ENCODE data around the gene TRMO. TPM values are rescaled to one million over a fixed set of nuclear protein-coding genes. Genes with fewer than 3 reads are reported as not detected.

TRMO gene
- total RNA-seq, 1 experiment from 2014 or later, result 21.8 TPM

DNA sequence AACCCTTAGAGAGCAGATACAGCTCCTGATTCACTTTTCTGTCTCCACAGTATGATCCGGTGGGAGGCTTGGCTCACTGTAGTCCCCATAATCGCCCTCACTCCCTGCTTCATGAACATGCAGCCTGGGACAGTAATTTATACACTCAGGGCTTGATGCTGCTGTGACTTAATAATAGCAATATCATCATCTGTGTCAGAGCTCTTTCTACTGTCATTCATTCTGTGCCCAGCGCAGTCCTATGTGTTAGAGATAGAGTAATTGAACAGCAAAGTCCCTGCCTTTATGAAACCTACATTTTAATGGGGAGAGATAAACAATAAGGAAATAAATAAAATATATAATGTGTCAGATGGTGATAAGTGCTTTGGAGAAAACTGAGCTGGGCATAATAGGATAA lies 18.4 kb upstream of the TRMO start:
- DNase-seq (ENCODE audit: extremely low read depth, low read depth), result no peak

GRCh38 chr9:97940233-97940632 lies 17.9 kb upstream of the TRMO start:
- no peak for DNase-seq (ENCODE audit: extremely low read depth, low read depth)

DNA sequence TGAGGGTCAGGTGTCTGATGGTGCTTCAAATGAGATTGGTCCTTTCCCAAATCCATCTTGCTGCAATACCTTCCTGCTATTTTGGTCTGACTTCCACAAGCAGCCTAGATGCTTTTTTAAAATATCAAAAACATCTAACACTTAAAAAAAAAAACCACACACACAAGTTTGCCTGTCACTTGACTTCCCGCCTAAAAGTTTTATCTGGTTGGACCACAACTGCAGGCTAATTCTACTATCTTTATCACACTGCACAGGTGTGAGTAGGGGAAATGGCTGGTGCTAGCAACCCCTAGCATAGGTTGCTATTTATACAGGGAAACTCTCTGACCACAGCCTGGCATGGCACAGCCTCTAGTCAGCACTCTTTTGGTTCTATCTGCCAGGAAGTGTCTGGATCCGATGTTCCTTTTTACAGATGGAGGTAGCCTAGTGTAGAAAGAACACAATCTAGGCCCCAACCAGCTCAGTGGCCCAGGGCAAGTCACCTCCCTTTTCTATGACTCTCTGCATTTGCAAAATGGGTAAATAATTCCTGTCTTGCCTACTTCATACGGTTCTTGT lies 15.9 kb upstream of the TRMO start, which contains the start of gene HEMGN:
HEMGN (minus strand) TSS at position 92 of the 564 bp plus-strand sequence; CDS start at position 56, 36 bp downstream.
- no peak for DNase-seq (ENCODE audit: extremely low read depth, low read depth)

DNA sequence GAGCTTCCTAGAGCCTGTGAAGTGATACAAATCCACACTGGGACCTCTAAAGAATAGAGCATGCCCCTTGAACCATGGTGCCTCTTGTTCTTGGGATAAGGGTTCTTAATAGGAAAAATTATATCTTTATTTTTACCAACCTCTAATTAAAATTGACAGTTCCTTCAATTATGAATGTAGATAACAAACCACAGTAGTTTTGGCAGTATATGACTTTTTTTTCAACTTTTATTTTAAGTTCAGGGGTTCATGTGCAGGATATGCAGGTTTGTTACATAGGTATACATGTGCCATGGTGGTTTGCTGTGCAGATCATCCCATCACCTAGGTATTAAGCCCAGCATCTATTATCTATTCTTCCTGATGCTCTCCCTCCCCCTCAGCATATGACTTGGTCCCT lies 14.7 kb upstream of the TRMO start:
- no peak for DNase-seq (ENCODE audit: extremely low read depth, low read depth)

DNA sequence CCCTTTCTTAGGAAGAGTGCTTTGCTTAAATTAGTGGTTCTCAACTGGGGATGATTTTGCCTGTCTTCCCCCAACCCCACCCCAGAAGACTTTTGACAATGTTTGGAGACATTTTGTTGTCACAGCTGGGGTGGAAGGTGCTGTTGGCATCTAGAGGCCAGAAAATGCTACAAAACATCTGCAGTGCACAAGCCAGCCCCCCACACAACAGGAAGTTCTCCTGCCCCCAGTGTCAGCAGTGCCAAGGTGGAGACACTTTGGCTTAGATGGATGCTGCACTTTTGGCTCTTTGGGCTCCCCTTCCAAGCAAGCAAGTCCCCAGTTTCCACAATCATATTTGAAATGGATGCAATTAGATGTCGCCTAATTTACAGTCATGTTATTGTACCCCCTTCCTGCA lies 13.0 kb upstream of the TRMO start:
- no peak for DNase-seq (ENCODE audit: extremely low read depth, low read depth)

- no peak for DNase-seq (ENCODE audit: extremely low read depth, low read depth)
These were observed 12.2 kb upstream of the TRMO start for GRCh38 chr9:97934321-97935115.

DNA sequence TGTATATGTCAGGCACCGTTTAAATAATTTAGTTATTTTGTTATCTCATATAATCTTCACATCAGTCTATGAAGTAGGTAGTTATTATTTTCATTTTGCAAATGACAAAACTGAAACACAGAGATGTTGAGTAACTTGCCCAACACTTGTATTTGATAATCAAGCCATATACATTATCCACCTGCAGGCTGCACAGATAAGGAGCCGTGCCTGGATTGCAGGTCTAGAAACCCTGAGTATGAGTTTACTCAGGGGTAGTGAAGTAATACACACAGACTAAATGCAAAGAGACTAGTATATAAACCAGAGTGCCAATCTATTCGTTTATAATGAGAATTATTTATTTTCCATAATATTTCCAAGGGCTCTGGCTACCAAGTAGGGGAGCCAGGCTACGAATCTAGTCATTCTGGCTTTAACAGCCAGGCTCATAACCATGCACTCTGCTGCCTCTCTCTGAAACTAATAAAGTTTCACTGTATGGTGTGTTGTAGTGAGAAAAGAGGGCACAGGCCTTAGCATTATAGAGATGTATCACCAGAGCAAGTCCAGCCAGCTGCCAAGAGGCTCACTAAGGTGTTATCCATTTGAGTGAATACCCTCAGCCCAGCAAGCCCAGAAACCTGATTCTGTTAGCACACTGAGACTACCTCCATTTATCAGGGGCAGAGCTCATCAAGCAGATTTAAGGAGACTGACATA lies 11.1 kb upstream of the TRMO start:
- DNase-seq (ENCODE audit: extremely low read depth, low read depth), result no peak

- DNase-seq (ENCODE audit: extremely low read depth, low read depth), result no peak
These were observed 8.7 kb upstream of the TRMO start for GRCh38 chr9:97930972-97931371.

DNA sequence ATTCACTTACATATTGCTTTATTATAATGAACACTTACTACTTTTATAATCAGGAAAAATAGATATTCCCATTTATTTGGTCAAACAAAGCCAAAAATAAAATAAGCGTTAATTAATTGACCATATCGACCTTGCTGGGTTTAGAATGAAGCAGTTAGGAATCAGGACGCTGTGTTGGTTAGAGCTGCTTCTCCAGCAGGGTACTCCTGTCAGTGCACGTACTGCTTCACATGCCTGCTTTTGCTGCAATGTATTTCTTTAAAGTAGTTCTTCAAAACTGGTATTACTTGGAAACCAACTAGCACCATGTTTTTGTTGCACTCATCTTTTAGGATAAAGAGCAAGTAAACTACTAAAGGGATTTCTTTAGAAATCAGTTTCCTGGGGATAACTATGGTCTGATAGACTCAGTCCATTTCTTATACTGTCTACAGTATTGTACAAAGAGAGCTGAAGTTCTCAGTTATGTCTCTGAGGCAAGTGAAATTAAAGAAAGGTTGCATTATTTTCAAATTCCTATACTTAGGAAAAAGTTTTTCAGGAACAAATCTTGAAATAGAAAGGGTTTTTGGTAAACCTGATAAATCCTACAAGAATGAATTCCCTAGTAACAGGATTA lies 6.8 kb upstream of the TRMO start:
- DNase-seq (ENCODE audit: extremely low read depth, low read depth), result no peak

DNA sequence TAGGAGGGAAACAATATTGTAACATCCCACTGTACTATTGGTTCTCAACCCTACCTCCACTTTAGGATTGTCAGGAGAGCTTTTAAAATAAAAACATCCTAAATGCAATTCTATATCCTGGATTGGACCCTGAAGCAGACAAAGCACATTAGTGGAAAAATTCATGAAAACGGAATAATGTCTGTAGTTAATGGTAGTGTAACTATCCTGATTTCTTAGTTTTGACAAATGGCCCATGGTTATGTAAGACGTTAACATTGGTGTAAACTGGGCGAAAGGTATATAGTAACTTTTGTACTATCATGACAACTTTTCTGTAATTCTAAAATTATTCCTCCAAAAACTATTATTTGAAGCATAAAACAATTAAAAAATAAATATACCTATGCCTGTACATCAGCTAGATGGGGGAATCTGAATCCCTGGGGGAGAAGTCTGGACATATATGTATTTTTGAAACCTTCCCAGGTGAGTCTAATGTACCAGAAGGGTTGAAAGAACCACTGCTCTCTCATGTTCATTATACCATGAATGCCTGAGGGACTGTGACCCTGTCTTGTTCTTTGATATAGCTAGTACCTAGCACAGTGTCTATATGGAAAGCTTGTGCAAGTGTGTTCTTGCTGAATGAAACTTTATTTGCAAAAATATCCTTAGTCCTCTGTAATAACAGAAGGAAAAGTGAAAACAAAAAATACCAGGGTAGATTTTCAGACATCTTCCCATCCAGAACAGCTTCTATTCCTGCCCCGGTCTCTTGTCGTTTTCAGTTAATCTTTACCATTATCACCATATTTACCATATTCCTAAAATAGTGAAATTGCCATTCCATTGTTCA lies 3.4 kb upstream of the TRMO start:
- DNase-seq (ENCODE audit: extremely low read depth, low read depth), result no peak

DNA sequence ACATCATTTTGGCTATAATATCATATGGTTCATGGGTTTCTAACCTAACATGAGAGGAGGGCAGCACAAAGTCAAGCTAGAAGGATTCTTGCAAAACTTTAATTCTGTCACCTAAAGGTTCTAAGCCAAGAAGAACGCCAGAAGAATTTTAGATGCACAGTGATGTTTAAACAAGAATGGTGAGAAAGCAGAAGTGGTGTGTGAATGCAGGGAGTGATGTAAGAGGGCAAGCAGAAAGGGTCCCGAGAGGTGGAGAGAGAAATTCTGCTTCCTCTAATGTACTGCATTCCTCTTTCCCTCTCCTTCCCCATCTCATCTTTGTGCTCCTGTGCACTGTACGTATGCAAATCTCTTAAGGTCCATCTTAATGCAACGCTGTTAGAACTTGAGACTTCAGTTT lies 2.1 kb upstream of the TRMO start:
- DNase-seq (ENCODE audit: extremely low read depth, low read depth), result no peak

GRCh38 chr9:97923529-97924108 lies 1.3 kb upstream of the TRMO start:
- peak; percentile 80 for DNase-seq (ENCODE audit: extremely low read depth, low read depth)

- DNase-seq (ENCODE audit: extremely low read depth, low read depth), result no peak
These were observed 3.0 kb downstream of the TRMO start for GRCh38 chr9:97919217-97919813.

GRCh38 chr9:97918611-97919010 lies 3.7 kb downstream of the TRMO start:
- no peak for DNase-seq (ENCODE audit: extremely low read depth, low read depth)

DNA sequence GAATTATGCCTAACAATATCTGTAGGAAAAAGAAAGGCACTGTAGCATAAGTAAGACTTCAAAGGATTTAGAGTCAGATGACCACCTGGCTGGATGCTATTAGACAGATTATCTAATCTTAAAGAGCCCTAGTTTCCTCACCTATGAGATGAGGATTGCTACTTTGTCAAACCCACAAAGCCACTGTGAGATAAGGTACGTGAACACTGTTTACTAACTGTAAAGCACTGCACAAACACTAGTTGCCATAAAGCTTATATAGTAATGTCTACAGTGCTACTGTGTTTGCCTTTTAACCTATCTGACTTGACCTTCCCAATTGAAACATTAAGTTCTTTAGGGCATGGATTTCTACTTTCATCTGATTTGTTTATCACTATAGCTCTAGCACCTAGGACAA lies 10.3 kb downstream of the TRMO start:
- no peak for DNase-seq (ENCODE audit: extremely low read depth, low read depth)

GRCh38 chr9:97911528-97911927 lies 10.8 kb downstream of the TRMO start:
- no peak for DNase-seq (ENCODE audit: extremely low read depth, low read depth)

DNA sequence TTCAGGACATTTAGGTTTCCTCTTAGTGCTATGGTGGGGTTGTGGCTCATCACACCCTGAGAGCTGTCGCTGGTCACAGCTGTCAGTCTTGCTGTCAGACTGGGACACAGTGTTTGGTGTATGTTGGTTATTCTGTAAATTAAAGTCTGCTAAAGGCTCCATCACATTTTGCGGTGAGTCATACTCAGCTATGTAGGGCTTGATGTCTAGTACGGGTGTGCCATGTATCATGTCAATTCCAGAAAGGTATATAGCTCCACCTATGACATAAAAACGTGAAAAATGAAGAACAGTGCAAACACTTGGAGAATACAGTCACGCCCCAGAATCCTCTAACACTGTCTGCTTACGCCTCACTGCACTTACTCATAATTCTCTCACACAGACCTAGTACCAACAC lies 11.9 kb downstream of the TRMO start:
- no peak for DNase-seq (ENCODE audit: extremely low read depth, low read depth)

- no peak for DNase-seq (ENCODE audit: extremely low read depth, low read depth)
These were observed 13.6 kb downstream of the TRMO start for GRCh38 chr9:97908705-97909104.

DNA sequence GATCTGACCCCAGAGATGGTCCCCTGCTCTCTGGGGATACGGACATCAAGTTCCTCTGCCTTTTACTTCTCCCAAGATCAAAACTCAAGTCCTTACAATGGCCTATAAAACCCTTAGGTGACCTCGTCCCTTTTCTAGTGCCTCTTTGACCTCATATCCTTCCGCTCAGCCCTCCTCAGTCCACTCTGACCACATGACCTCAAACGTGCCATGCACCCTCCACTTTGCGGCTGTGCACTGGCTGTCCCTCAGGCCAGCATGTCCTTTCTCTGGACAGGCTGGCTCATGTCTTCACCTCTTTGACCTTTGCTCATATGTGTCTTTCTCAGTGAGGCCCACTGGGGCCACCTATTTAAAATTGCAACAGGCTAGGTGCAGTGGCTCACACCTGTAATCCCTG lies 14.7 kb downstream of the TRMO start:
- no peak for DNase-seq (ENCODE audit: extremely low read depth, low read depth)

GRCh38 chr9:97907046-97907445 lies 15.3 kb downstream of the TRMO start:
- no peak for DNase-seq (ENCODE audit: extremely low read depth, low read depth)

Measured in NCI-H460 (cell line).